Fibroblast of the aortic adventitia (primary cell): Measurements from ENCODE around the gene RIMS3. TPM values are rescaled to one million over a fixed set of nuclear protein-coding genes. Genes with fewer than 3 reads are reported as not detected.

Experiments
- DNase-seq: peaks from one replicate; pipeline ENCODE4 v3.0.0-alpha.2; 2010; ENCODE audit warnings: low read depth
- H3K4me3 ChIP-seq: 2 replicates; pipeline ENCODE4 v1.5.1; 2011; ENCODE audit warnings: low read depth, mild to moderate bottlenecking, control low read depth, low read length, moderate library complexity
- CTCF ChIP-seq: IDR thresholded peaks from 2 replicates; pipeline ENCODE4 v1.5.1; 2011; ENCODE audit warnings: mild to moderate bottlenecking, low read length, control low read depth, inconsistent platforms; ENCODE audit not compliant: insufficient read depth
- total RNA-seq: library from RNA; depleted of rRNA; stranded (reverse); fragments of >200 nt; gene quantifications from 2 replicates; pipeline ENCODE4 v1.2.3, GENCODE V29; 2012; ENCODE audit warnings: low replicate concordance

Gene RIMS3
- total RNA-seq, 1 donor: 0.36 TPM

GRCh38 chr1:40595623-40596022 lies 69.9 kb downstream of the RIMS3 start:
- no peak for TF ChIP-seq CTCF
- H3K4me3 ChIP-seq: no peak overlapping the region
- DNase-seq: no peak

DNA sequence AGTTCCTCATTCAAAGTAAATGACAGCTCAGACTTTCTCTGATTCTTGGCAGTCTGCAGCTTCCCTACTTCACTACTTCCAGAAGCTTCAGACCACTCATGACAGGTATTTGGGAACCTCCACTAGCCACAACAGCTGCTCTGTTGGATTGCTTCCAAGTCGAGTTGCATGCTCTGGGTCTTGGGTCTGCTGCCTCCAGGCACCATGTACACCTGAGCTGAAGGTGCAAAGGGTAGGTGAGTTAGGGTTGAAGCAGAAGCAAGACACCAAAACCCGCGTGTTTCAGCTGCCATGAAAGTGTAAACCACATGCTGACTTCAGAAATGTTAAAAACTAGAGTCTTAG lies 71.3 kb downstream of the RIMS3 start:
- DNase-seq: no peak
- TF ChIP-seq CTCF: no peak
- no peak overlapping the region for H3K4me3 ChIP-seq

DNA sequence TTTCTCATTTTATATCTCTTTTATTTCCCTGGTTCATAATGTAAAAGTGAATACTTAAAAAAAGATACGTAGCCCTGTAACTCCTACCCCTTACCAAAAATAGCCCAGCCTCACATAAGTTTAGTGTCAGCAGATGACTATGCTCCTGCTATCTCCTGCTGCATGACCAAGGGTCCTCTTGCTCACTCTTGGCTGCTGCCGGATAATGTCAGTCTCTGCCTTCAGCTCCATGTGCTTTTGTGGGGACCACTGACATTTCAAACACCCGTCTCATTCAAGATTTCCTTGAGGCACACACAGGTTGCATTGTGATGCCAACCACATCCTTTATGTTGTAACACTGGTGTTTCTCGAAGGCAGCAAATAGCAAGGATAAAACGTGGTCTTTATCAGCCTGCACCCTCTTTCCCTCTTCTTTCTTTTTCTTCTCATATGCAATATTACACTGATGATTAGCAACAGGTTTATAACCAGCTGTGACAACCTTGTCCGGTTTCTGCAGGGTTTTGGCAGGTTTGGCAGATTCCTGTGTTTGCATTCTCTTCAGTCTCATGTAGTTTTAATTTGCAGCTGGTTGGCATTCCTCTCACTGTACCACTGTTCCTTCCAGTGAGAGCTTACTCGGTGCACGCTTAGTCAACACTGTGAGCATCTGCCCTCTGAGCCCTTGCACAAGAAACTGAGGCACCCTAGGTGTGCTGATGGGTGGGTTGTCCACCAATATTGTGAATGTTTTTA lies 71.9 kb downstream of the RIMS3 start:
- no peak for TF ChIP-seq CTCF
- DNase-seq: no peak
- H3K4me3 ChIP-seq: no peak overlapping the region

GRCh38 chr1:40592107-40592803 lies 73.2 kb downstream of the RIMS3 start:
- peak; percentile 42 for DNase-seq
- H3K4me3 ChIP-seq: no peak overlapping the region
- peak; percentile 49 for TF ChIP-seq CTCF

DNA sequence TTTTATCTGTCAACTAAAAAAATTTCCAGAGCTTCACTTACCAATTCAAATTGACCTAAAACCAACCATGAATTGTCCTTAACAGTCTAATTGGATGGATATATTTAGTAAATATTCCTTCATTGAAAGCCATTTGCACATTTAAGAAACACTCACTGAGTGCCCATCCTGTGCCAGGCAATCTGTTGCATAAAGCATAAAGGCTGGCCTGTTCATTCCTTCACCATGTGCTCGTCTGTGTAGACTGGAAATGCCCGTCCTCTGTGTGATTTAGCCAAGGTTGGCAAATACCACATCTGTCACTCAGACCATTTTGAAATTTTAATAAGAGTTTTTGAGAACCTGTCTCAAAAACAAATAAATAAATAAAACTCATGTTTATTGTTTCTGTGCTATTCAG lies 76.9 kb downstream of the RIMS3 start:
- DNase-seq: no peak
- H3K4me3 ChIP-seq: no peak overlapping the region
- TF ChIP-seq CTCF: no peak

DNA sequence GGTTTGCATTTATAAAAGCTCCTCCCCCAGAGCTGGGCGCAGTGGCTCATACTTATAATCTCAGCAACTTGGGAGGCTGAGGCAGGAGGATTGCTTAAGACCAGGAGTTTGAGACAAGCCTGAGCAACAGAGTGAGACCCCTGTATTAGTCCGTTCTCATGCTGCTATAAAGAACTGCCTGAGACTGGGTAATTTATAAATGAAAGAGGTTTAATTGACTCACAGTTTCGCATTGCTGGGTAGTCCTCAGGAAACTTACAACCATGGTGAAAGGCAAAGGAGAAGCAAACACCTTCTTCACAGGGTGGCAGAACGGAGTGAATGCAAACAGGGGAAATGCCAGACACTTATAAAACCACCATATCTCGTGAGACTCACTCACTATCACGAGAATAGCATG lies 81.5 kb downstream of the RIMS3 start:
- no peak for DNase-seq
- no peak for TF ChIP-seq CTCF
- H3K4me3 ChIP-seq: no peak overlapping the region
